ENCODE measurements around the gene PPARG. TPM values are rescaled to one million over a fixed set of nuclear protein-coding genes. Genes with fewer than 3 reads are reported as not detected.
A peak's percentile ranks its signal among the peaks of the same experiment; 100 is the strongest.

Gene PPARG
- total and polyA plus RNA-seq, 2 of the 13 experiments (the other 11 are each of a cell fraction or from before 2014, with no cell fraction given): 13.9 to 58.3 TPM

DNA sequence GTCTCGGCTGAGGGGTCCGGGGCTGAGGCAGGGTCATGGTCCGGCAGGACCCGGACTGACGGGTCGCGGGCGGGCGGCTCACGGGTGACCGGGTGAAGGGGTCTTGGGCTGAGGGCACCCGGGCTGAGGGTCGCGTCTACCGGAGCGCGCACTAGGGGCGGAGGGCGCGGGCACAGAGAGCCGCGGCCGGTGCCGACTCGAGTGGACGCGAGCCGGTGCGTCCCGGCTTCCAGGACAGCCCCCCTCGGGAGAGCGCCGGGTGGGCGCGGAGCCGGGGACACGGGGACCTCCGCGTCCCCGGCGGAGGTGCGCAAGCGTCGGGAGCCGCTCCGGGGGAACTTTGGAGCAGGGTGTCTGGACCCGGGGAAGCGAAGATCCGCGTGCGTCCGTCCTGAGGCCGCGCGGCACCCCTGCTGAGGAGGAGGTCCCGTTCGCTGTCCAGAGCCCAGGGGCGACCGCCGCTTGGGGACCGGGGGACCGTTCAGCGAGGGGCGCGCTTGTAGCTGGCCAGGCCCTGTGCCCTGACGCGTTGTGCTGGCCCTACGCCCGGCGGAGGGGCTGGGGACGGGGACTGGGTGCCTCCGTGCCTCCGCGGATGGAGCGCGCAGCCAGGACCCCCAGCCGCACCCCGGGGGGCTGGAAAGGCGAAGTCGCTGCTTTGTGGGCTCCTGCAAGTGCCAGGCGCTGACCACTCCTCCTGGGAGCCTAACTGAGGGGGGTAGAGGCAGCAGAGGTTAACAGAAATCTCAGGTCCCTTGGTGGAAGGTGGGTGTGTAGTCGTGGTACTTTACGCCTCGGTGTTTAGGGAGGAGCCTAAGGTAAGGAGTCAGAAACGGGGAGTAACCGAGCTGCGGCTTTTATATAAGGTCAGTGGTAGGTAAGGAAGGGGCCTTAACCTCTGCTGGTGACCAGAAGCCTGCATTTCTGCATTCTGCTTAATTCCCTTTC is at the start of gene PPARG (continued):
- TF ChIP-seq, protein P1, sequence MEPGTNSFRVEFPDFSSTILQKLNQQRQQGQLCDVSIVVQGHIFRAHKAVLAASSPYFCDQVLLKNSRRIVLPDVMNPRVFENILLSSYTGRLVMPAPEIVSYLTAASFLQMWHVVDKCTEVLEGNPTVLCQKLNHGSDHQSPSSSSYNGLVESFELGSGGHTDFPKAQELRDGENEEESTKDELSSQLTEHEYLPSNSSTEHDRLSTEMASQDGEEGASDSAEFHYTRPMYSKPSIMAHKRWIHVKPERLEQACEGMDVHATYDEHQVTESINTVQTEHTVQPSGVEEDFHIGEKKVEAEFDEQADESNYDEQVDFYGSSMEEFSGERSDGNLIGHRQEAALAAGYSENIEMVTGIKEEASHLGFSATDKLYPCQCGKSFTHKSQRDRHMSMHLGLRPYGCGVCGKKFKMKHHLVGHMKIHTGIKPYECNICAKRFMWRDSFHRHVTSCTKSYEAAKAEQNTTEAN (CRISPR knock-in tag; conservative IDR thresholded peaks at IDR 0.05): no peak
- no peak for TF ChIP-seq KDM1A (CRISPR knock-in tag; IDR thresholded peaks at IDR 0.05)
- TF ChIP-seq, protein P2, sequence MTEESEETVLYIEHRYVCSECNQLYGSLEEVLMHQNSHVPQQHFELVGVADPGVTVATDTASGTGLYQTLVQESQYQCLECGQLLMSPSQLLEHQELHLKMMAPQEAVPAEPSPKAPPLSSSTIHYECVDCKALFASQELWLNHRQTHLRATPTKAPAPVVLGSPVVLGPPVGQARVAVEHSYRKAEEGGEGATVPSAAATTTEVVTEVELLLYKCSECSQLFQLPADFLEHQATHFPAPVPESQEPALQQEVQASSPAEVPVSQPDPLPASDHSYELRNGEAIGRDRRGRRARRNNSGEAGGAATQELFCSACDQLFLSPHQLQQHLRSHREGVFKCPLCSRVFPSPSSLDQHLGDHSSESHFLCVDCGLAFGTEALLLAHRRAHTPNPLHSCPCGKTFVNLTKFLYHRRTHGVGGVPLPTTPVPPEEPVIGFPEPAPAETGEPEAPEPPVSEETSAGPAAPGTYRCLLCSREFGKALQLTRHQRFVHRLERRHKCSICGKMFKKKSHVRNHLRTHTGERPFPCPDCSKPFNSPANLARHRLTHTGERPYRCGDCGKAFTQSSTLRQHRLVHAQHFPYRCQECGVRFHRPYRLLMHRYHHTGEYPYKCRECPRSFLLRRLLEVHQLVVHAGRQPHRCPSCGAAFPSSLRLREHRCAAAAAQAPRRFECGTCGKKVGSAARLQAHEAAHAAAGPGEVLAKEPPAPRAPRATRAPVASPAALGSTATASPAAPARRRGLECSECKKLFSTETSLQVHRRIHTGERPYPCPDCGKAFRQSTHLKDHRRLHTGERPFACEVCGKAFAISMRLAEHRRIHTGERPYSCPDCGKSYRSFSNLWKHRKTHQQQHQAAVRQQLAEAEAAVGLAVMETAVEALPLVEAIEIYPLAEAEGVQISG (CRISPR knock-in tag; IDR thresholded peaks at IDR 0.05): no peak; the same call in 1 of the 2 replicates
- TF ChIP-seq MBD4 (IDR thresholded peaks at IDR 0.05; ENCODE audit: borderline replicate concordance, low read length): no peak
- TF ChIP-seq SMAD3 (CRISPR knock-in tag; IDR thresholded peaks at IDR 0.05): no peak
- TF ChIP-seq THAP11 (CRISPR knock-in tag; IDR thresholded peaks at IDR 0.05): no peak
- peak; percentile 69; the same call in 1 of the 2 replicates for TF ChIP-seq IRX3 (CRISPR knock-in tag; IDR thresholded peaks at IDR 0.05; ENCODE audit: borderline replicate concordance, low read depth)
- no peak; the same call in 1 of the 2 replicates for TF ChIP-seq ZNF451 (CRISPR knock-in tag; IDR thresholded peaks at IDR 0.05)
- TF ChIP-seq FOXA1 (IDR thresholded peaks at IDR 0.05): no peak
- TF ChIP-seq FOXA1 (CRISPR knock-in tag; IDR thresholded peaks at IDR 0.05): no peak
- TF ChIP-seq TP53 (CRISPR knock-in tag; conservative IDR thresholded peaks at IDR 0.05): no peak
- no peak for TF ChIP-seq MYNN (CRISPR knock-in tag; IDR thresholded peaks at IDR 0.05; ENCODE audit: low read depth)
- peak; percentile 89 for TF ChIP-seq ZNF605 (CRISPR knock-in tag; IDR thresholded peaks at IDR 0.05)
- TF ChIP-seq TEAD2 (CRISPR knock-in tag; IDR thresholded peaks at IDR 0.05): no peak
- TF ChIP-seq SP2 (CRISPR knock-in tag; IDR thresholded peaks at IDR 0.05): no peak; the same call in 1 of the 2 replicates
- TF ChIP-seq STAT5B (CRISPR knock-in tag; IDR thresholded peaks at IDR 0.05): no peak
- TF ChIP-seq DR1 (CRISPR knock-in tag; IDR thresholded peaks at IDR 0.05): peak; percentile 67; the same call in 1 of the 2 replicates
- TF ChIP-seq ZNF619 (CRISPR knock-in tag; IDR thresholded peaks at IDR 0.05): no peak
- TF ChIP-seq, protein P3, sequence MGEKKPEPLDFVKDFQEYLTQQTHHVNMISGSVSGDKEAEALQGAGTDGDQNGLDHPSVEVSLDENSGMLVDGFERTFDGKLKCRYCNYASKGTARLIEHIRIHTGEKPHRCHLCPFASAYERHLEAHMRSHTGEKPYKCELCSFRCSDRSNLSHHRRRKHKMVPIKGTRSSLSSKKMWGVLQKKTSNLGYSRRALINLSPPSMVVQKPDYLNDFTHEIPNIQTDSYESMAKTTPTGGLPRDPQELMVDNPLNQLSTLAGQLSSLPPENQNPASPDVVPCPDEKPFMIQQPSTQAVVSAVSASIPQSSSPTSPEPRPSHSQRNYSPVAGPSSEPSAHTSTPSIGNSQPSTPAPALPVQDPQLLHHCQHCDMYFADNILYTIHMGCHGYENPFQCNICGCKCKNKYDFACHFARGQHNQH (CRISPR knock-in tag; IDR thresholded peaks at IDR 0.05): peak; percentile 36; the same call in 1 of the 2 replicates
- TF ChIP-seq ZSCAN31 (CRISPR knock-in tag; IDR thresholded peaks at IDR 0.05; ENCODE audit: low read depth): peak; percentile 40; the same call in 1 of the 2 replicates
- TF ChIP-seq, protein P4, sequence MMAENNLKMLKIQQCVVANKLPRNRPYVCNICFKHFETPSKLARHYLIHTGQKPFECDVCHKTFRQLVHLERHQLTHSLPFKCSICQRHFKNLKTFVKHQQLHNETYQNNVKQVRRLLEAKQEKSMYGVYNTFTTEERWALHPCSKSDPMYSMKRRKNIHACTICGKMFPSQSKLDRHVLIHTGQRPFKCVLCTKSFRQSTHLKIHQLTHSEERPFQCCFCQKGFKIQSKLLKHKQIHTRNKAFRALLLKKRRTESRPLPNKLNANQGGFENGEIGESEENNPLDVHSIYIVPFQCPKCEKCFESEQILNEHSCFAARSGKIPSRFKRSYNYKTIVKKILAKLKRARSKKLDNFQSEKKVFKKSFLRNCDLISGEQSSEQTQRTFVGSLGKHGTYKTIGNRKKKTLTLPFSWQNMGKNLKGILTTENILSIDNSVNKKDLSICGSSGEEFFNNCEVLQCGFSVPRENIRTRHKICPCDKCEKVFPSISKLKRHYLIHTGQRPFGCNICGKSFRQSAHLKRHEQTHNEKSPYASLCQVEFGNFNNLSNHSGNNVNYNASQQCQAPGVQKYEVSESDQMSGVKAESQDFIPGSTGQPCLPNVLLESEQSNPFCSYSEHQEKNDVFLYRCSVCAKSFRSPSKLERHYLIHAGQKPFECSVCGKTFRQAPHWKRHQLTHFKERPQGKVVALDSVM (CRISPR knock-in tag; IDR thresholded peaks at IDR 0.05): peak; percentile 73
- TF ChIP-seq, protein P5, sequence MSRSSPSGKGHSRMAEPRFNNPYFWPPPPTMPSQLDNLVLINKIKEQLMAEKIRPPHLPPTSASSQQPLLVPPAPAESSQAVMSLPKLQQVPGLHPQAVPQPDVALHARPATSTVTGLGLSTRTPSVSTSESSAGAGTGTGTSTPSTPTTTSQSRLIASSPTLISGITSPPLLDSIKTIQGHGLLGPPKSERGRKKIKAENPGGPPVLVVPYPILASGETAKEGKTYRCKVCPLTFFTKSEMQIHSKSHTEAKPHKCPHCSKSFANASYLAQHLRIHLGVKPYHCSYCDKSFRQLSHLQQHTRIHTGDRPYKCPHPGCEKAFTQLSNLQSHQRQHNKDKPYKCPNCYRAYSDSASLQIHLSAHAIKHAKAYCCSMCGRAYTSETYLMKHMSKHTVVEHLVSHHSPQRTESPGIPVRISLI (CRISPR knock-in tag; IDR thresholded peaks at IDR 0.05; ENCODE audit: borderline replicate concordance): no peak

Data from HepG2 (cell line).